ENCODE results near the gene SVOP.
"Not testable (repeated sequence)": the region's sequence is repeated elsewhere in the genome, so short reads cannot be mapped to it uniquely, and the experiment has no call there.

SVOP gene

DNA sequence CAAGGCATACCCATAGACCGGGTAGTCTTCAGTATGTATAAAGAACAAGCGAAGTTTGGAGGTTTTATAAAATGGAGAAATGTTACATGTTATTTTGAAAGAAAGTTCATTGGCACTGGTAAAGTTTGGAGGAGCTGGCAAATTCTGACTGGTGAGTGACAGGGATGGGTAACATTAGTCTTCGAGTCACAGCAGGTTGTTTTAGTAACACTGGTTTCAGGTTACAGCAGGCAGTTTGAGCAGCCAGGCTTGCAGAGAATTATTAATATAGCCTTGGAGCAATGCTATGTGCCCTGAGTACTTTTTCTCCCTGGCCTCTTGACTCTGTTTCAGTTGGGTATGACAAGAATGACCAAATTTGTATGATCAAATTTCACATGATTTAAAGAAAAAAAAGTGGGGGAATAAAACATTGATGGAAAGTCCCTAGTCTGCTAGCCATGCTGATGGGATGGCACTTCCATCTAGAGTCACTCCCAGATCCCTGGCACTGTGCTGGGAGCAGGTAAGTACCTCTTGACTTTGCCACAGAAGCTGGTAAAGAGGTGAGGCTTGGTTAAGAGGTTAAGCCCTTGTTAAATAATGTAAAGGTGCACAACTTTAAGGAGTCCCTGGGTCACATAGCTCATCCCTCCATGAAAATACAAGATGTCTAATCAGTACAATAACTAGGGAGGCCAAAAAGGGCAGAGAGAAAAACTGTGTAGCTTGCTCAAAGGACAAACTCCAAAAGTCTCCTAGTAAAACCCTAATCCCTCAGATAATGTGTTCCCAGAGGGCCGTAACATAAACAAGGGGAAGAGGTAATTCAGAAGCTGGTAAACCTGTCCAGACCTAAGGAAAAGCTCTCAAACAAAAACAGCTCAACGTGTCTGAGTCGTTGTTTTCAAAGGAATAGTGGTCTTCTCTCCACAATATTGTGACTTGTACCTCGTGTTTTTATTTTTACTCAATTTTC, 12.7 kb upstream of the SVOP start:
- no peak for DNase-seq (ENCODE audit: low read depth, low spot score)

GRCh38 chr12:109029411-109029810, 8.5 kb upstream of the SVOP start:
- no peak for DNase-seq (ENCODE audit: low read depth, low spot score)

DNA sequence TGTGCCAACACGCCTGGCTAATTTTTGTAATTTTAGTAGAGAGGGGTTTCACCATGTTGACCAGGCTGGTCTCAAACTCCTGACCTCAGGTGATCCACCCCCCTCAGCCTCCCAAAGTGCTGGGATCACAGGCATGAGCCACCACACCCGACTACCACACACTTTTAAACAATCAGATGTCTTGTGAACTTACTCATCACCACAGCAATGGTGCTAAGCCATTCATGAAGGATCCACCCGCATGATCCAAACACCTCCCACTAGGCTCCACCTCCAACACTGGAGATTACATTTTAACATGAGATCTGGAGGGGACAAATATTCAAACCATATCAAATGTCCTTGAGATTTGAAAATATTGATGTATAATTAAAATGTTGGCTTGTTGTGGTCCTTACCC, 7.8 kb upstream of the SVOP start:
- DNase-seq (ENCODE audit: low read depth, low spot score): not testable (repeated sequence)

GRCh38 chr12:109027767-109028166, 6.9 kb upstream of the SVOP start:
- DNase-seq (ENCODE audit: low read depth, low spot score): no peak

DNA sequence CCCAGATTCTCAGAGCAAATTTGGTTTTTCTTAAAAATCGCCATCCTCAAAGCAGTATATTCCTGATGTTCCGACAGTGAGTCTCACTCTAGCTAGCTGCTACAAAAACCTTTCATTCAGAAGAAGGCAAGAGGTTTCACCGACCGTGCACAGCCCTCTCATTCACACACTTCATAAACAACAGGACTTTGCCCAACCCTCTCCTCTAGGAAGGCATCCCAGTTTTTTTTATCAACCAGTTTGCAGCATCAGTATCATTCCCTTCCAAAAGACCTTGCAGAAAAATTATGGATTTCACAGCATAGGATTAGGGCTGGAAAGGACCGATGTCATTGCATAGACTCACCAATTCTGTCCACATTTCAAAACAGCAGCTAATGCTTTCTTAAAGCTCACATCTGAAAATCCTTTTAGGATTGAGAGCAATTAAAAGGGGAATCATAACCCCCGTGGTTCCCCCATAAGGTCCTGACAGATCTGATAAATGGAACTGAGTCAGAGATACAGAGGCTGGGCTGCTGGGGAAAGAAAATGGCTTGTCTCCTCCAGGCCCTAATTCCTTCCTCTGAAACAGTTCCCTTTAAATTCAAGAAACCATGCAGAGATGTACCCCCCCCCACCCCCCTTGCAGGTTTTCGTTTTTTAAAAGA, 597 bp downstream of the SVOP start:
- no peak for DNase-seq (ENCODE audit: low read depth, low spot score)

- DNase-seq (ENCODE audit: low read depth, low spot score): no peak
These were observed 2.6 kb downstream of the SVOP start for GRCh38 chr12:109018296-109018695.

GRCh38 chr12:109016978-109017377, 3.9 kb downstream of the SVOP start:
- no peak for DNase-seq (ENCODE audit: low read depth, low spot score)

GRCh38 chr12:109016016-109016415, 4.9 kb downstream of the SVOP start:
- DNase-seq (ENCODE audit: low read depth, low spot score): no peak

DNA sequence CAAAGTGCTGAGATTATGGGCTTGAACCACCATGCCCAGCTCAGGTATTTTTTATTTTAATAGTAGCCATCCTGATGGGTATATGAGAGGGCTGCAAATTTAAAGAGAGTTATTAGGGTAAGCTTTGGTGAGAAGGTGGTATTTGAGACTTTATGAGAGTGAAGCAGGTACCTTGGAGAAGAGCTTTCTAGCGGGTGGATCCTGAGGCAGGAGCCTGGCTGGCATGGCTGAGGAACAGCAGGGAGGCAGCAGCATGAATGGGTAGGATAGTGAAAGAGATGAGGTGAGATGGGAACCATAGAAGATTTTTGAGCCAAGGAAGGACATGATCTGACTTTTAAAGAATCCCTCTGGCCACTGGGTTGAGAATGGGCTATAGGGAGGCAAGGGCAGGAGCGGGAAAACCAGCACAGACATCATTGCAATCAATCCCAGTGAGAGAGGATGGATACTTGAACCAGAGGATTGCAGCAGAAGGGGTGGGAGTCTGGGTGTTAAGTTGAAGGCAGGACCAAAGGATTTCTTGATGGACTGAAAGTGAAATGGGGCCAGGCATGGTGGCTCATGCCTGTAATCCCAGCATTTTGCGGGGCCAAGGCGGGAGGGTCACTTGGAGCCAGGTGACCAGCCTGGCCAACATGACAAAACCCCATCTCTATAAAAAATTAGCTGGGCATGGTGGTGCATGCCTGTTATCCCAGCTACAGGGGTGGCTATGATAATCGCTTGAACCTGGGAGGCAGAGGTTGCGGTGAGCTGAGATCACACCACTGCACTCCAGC, 5.7 kb downstream of the SVOP start:
- DNase-seq (ENCODE audit: low read depth, low spot score): no peak

- DNase-seq (ENCODE audit: low read depth, low spot score): no peak
These were observed 10.6 kb downstream of the SVOP start for GRCh38 chr12:109010259-109010658.

- DNase-seq (ENCODE audit: low read depth, low spot score): no peak
These were observed 11.1 kb downstream of the SVOP start for GRCh38 chr12:109009766-109010165.

DNA sequence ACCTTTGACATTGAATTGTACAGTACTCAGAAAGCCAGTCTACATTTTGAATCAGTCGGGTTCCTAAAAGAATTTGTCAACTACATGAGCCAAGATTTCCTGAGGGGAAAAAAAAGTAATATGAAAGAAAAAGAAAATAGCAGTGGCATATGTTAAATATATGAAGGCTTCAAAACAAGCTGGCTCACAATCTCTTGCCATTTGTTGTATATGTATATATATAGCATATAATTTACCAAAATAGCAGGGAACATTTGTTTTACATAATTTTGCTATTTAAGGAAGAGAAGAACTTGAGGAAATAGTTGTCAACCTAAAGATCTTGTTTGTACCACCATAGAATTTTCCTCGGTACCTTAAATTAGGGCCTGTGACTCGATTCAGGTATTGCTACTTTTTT, 16.9 kb downstream of the SVOP start:
- no peak for DNase-seq (ENCODE audit: low read depth, low spot score)

DNA sequence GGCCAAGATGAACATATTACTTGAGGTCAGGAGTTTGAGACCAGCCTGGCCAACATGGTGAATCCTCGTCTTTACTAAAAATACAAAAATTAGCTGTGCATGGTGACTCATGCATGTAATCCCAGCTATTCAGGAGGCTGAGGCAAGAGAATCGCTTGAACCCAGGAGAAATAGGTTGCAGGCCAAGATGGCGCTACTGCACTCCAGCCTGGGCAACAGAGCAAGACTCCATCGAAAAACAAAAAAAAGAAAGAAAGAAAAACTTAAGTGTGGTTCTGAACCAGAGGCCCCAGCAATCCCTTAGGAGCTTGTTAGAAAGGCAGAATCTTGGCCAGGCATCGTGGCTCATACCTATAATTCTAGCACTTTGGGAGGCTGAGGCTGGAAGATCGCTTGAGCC, 24.5 kb downstream of the SVOP start:
- no peak for DNase-seq (ENCODE audit: low read depth, low spot score)

DNA sequence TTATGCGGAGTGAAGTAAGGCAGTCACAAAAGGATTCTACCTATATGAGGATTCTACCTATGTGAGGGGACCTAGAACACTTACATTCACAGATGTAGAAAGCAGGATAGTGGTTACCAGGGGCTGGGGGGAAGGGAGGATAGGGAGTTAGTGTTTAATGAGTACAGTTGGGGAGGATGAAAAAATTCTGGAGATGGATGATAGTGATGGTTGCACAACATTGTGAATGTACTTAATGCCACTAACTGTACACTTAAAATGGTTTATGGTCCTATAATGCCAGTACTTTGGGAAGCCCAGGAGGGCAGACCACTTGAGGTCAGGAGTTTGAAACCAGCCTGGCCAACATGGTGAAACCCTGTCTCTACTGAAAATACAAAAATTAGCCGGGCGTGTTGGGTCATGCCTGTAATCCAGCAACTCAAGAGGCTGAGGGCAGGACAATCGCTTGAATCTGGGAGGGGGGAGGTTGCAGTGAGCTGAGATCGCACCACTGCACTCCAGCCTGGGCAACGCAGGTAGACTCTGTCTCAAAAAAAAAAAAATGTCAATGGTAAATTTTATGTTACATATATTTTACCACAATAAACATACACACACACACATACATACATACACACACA, 25.4 kb downstream of the SVOP start:
- DNase-seq (ENCODE audit: low read depth, low spot score): no peak

- not testable (repeated sequence) for DNase-seq (ENCODE audit: low read depth, low spot score)
These were observed 30.8 kb downstream of the SVOP start for GRCh38 chr12:108990103-108990502.

GRCh38 chr12:108989376-108989775, 31.5 kb downstream of the SVOP start:
- no peak for DNase-seq (ENCODE audit: low read depth, low spot score)

DNA sequence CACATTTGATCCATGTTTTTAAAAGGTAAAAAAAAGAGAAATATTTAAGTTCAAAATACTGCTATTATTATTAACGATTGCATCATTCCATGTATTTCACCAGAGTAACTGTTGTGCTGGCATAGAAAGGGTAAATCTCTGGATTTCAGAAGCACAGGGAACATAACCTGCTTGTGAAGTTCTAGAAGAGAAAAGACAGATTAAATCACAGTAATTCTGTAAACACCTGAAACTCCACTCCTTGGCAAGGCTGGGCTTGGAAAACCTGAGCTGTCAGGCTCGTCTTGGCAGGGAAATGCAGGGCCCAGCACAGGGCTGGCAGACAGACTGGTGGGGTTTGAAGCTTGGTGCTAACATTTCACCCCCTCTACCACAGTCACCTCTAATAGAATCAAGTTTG, 35.1 kb downstream of the SVOP start:
- no peak for DNase-seq (ENCODE audit: low read depth, low spot score)

DNA sequence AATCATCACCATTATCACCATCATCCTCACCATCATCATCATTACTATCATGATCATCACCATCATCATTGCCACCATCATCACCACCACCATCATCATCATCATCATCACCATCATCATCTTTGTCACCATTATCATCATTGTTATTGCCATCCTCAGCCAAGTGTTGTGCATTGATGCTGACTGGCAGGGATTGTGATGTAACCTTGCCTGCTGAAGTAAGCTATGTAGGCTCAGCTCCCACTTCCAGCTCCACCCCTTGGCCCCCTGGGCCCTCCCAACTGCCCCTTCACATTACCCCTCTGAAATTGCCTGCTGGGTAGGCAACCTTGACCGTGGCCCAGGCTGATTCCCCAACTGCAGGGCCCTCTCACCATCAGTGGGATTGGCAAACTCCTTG, 37.6 kb downstream of the SVOP start:
- no peak for DNase-seq (ENCODE audit: low read depth, low spot score)

GRCh38 chr12:108982621-108983219, 38.1 kb downstream of the SVOP start:
- DNase-seq (ENCODE audit: low read depth, low spot score): no peak

GRCh38 chr12:108981835-108982234, 39.0 kb downstream of the SVOP start:
- no peak for DNase-seq (ENCODE audit: low read depth, low spot score)

Data from iPS DF 19.7 (cell line).